ENCODE results near the gene ZNF814.
"Not testable (repeated sequence)": the region's sequence is repeated elsewhere in the genome, so short reads cannot be mapped to it uniquely, and the experiment has no call there.

The ZNF814 gene

GRCh38 chr19:57817976-57818375 is 70.9 kb downstream of the ZNF814 start:
- DNase-seq (ENCODE audit: low read depth in 1 of 2, low spot score in 1 of 2), result no peak

- DNase-seq (ENCODE audit: low read depth in 1 of 2, low spot score in 1 of 2), result no peak
Observed at GRCh38 chr19:57816652-57817051, 72.2 kb downstream of the ZNF814 start.

- DNase-seq (ENCODE audit: low read depth in 1 of 2, low spot score in 1 of 2), result no peak
Observed at GRCh38 chr19:57815247-57816075, 73.4 kb downstream of the ZNF814 start.

- DNase-seq (ENCODE audit: low read depth in 1 of 2, low spot score in 1 of 2), result peak; percentile 40 to 57
Observed at GRCh38 chr19:57814505-57815246, 74.2 kb downstream of the ZNF814 start, which contains the start of gene ZNF552. Gene ZNF552, minus strand, starts transcription at chr19:57814913. Its CDS starts 170 bp downstream, at chr19:57814743.

- no peak for DNase-seq (ENCODE audit: low read depth in 1 of 2, low spot score in 1 of 2)
Observed at GRCh38 chr19:57813919-57814504, 74.8 kb downstream of the ZNF814 start.

GRCh38 chr19:57812975-57813820 is 75.6 kb downstream of the ZNF814 start:
- not testable (repeated sequence) for DNase-seq (ENCODE audit: low read depth in 1 of 2, low spot score in 1 of 2)

- DNase-seq (ENCODE audit: low read depth in 1 of 2, low spot score in 1 of 2), result no peak
Observed at GRCh38 chr19:57812226-57812625, 76.6 kb downstream of the ZNF814 start.

- DNase-seq (ENCODE audit: low read depth in 1 of 2, low spot score in 1 of 2), result not testable (repeated sequence)
Observed at GRCh38 chr19:57810410-57811295, 78.2 kb downstream of the ZNF814 start.

GRCh38 chr19:57807541-57807940 is 81.3 kb downstream of the ZNF814 start:
- DNase-seq (ENCODE audit: low read depth in 1 of 2, low spot score in 1 of 2), result no peak

- DNase-seq (ENCODE audit: low read depth in 1 of 2, low spot score in 1 of 2), result no peak
Observed at GRCh38 chr19:57803594-57804325, 85.1 kb downstream of the ZNF814 start.

GRCh38 chr19:57803265-57803593 is 85.6 kb downstream of the ZNF814 start:
- DNase-seq (ENCODE audit: low read depth in 1 of 2, low spot score in 1 of 2), result no peak

- DNase-seq (ENCODE audit: low read depth in 1 of 2, low spot score in 1 of 2), result no peak
Observed at GRCh38 chr19:57802269-57802668, 86.6 kb downstream of the ZNF814 start.

GRCh38 chr19:57800696-57801095 is 88.1 kb downstream of the ZNF814 start:
- DNase-seq (ENCODE audit: low read depth in 1 of 2, low spot score in 1 of 2), result no peak

Measured in activated T-helper 1 cell treated with anti-CD3 and anti-CD28 coated beads, Interleukin-2, amount 50 U/mL, for 16 hours (primary cell).